ENCODE data around the gene TGFBR3. TPM values are rescaled to one million over a fixed set of nuclear protein-coding genes. Genes with fewer than 3 reads are reported as not detected.

TGFBR3 gene
- total and polyA plus RNA-seq, 9 of the 15 experiments (the other 6 are each of a cell fraction or from before 2014, with no cell fraction given): 3.6 to 32.4 (median 15.6) TPM

DNA sequence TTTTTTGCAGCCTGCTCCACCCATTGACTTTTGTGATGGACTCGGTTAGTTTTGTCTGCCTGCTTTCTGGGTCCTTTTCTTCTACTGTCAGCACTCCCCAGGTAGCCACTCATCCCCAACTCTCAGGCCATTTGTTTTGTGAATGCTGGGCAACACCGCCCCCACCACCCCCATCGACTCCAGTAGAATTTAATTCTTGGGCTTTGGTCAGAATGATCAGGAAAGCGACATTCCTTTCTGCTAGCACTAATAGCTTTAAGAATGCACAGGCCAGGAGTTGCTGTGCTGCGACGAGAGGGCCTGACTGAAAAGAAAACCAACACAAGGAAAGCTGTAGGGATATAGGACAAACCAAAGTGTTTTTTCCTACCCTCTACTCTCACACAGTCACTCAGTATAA lies 240.9 kb downstream of the TGFBR3 start:
- Histone ChIP-seq H3K9me3 (replicated peaks; ENCODE audit: control insufficient read depth, insufficient read depth, low read depth, low read length) (no peaks in the 10 kb centered on the region; the same call in 1 of the 2 replicates), H3K4me1 (replicated peaks in 1 of 2; ENCODE audit: control insufficient read depth in 2 of 2, insufficient read depth in 2 of 2, low read length in 2 of 2) (no peaks in the 10 kb centered on the region), H3K79me2 (ENCODE audit: control insufficient read depth, insufficient read depth, low read length) (no peaks in the 10 kb centered on the region), H3K27ac (ENCODE audit: extremely low read depth, low read depth, low read length) (no peak overlapping the region), H3K36me3 (ENCODE audit: control insufficient read depth, insufficient read depth, low read length) (no peaks in the 10 kb centered on the region), H4K20me1 (replicated peaks; ENCODE audit: control insufficient read depth, insufficient read depth, low read length) (no peaks in the 10 kb centered on the region), H3K27me3 (ENCODE audit: control insufficient read depth in 2 of 2, insufficient read depth in 2 of 2, low read length in 2 of 2) (no peaks in the 10 kb centered on the region), H2AFZ (ENCODE audit: low read depth, low read length) (no peak overlapping the region), H3K9me1 (ENCODE audit: control insufficient read depth, insufficient read depth, low read length) (no peaks in the 10 kb centered on the region), H3K4me3 (no peak overlapping the region), H3K4me2 (ENCODE audit: insufficient read depth, low read length) (no peak overlapping the region), H3K9ac (ENCODE audit: insufficient read depth in 1 of 2, low read depth in 2 of 2, low read length in 2 of 2) (no peak overlapping the region)
- no TSS peak for BruUV-seq (replicated peaks)
- ATAC-seq (no peak), FAIRE-seq (no peak), DNase-seq (ENCODE audit: extremely low read depth in 1 of 4, low spot score in 3 of 4) (no peak)
- 64% methylated on average over 6 of the region's 6 CpGs for WGBS (ENCODE audit: insufficient coverage, low coverage, missing lambda C conversion rate)
- TF ChIP-seq ZNF23 (CRISPR knock-in tag; IDR thresholded peaks at IDR 0.05) (no peak), LEF1 (IDR thresholded peaks at IDR 0.05) (no peak)
- intact Hi-C loops (cut with micrococcal nuclease) (no loop called here), in situ Hi-C loops (cut with MboI) (no loop called here)
- POLR2A ChIA-PET: interaction anchor here (0.7 kb wide), 1 partner anchor 33 kb away, joined by 3 read pairs; no protein-coding TSS in a partner anchor
- CTCF ChIA-PET (ENCODE audit: low intra/inter-chr PET ratio): no interaction called here

GRCh38 chr1:91643431-91643830 lies 242.5 kb downstream of the TGFBR3 start:
- CTCF ChIA-PET (ENCODE audit: low intra/inter-chr PET ratio): no interaction called here
- WGBS (ENCODE audit: insufficient coverage, low coverage, missing lambda C conversion rate): 37% methylated on average over 4 of the region's 4 CpGs
- peak overlapping the region; percentile 66 for H2AFZ ChIP-seq (ENCODE audit: low read depth, low read length)
- no TSS peak for BruUV-seq (replicated peaks)
- H3K4me2 ChIP-seq (ENCODE audit: insufficient read depth, low read length): no peak overlapping the region
- H3K4me3 ChIP-seq: no peak overlapping the region
- no peak overlapping the region for H3K27ac ChIP-seq (ENCODE audit: extremely low read depth, low read depth, low read length)
- ATAC-seq: no peak
- H3K9ac ChIP-seq (ENCODE audit: insufficient read depth in 1 of 2, low read depth in 2 of 2, low read length in 2 of 2): no peak overlapping the region
- POLR2A ChIA-PET: interaction anchor here (1.9 kb wide), 1 partner anchor 10 kb away, joined by 6 read pairs; no protein-coding TSS in a partner anchor
- H4K20me1 ChIP-seq (replicated peaks; ENCODE audit: control insufficient read depth, insufficient read depth, low read length): no peaks in the 10 kb centered on the region
- no peak for DNase-seq (ENCODE audit: extremely low read depth in 1 of 4, low spot score in 3 of 4)
- no peak for FAIRE-seq
- no peaks in the 10 kb centered on the region for H3K4me1 ChIP-seq (replicated peaks in 1 of 2; ENCODE audit: control insufficient read depth in 2 of 2, insufficient read depth in 2 of 2, low read length in 2 of 2)
- intact Hi-C loops (cut with micrococcal nuclease): no loop called here
- no peaks in the 10 kb centered on the region for H3K9me1 ChIP-seq (ENCODE audit: control insufficient read depth, insufficient read depth, low read length)
- H3K79me2 ChIP-seq (ENCODE audit: control insufficient read depth, insufficient read depth, low read length): no peaks in the 10 kb centered on the region
- no peaks in the 10 kb centered on the region; the same call in 1 of the 2 replicates for H3K9me3 ChIP-seq (replicated peaks; ENCODE audit: control insufficient read depth, insufficient read depth, low read depth, low read length)
- no peaks in the 10 kb centered on the region for H3K36me3 ChIP-seq (ENCODE audit: control insufficient read depth, insufficient read depth, low read length)
- in situ Hi-C loops (cut with MboI): no loop called here
- H3K27me3 ChIP-seq (ENCODE audit: control insufficient read depth in 2 of 2, insufficient read depth in 2 of 2, low read length in 2 of 2): no peaks in the 10 kb centered on the region
- TF ChIP-seq, protein P1, sequence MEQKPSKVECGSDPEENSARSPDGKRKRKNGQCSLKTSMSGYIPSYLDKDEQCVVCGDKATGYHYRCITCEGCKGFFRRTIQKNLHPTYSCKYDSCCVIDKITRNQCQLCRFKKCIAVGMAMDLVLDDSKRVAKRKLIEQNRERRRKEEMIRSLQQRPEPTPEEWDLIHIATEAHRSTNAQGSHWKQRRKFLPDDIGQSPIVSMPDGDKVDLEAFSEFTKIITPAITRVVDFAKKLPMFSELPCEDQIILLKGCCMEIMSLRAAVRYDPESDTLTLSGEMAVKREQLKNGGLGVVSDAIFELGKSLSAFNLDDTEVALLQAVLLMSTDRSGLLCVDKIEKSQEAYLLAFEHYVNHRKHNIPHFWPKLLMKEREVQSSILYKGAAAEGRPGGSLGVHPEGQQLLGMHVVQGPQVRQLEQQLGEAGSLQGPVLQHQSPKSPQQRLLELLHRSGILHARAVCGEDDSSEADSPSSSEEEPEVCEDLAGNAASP (IDR thresholded peaks at IDR 0.05): no peak
- TF ChIP-seq HEY1 (CRISPR knock-in tag; IDR thresholded peaks at IDR 0.05; ENCODE audit: borderline replicate concordance): no peak
- TF ChIP-seq CHAMP1 (IDR thresholded peaks at IDR 0.05): no peak
- TF ChIP-seq DIDO1 (tag; IDR thresholded peaks at IDR 0.05; ENCODE audit: low read depth): no peak
- no peak for TF ChIP-seq ZNF699 (CRISPR knock-in tag; IDR thresholded peaks at IDR 0.05; ENCODE audit: insufficient replicate concordance)
- TF ChIP-seq ETV6 (IDR thresholded peaks at IDR 0.05; ENCODE audit: borderline replicate concordance in 1 of 2, low read depth in 2 of 2, low read length in 1 of 2): no peak
- no peak for TF ChIP-seq ETV6 (CRISPR knock-in tag; IDR thresholded peaks at IDR 0.05; ENCODE audit: borderline replicate concordance)
- no peak for TF ChIP-seq CHD4 (IDR thresholded peaks at IDR 0.05; ENCODE audit: insufficient read depth, insufficient replicate concordance, low read depth, low read length, poor library complexity, severe bottlenecking)
